NB4 (cell line): ENCODE measurements around the gene KNOP1.

Experiments
- DNase-seq: peaks from one replicate; pipeline ENCODE4 v3.0.0; 2010; ENCODE audit warnings: low read depth
- H3K4me3 ChIP-seq: one replicate; pipeline ENCODE4 v1.5.1; 2011; ENCODE audit warnings: mild to moderate bottlenecking, low read depth, low read length, moderate library complexity
- MYC ChIP-seq: IDR thresholded peaks from 2 replicates; pipeline ENCODE4 v1.6.1; 2011; ENCODE audit warnings: low read depth, low read length
- POLR2A ChIP-seq: IDR thresholded peaks from 2 replicates; pipeline ENCODE4 v1.6.1; 2011; ENCODE audit warnings: mild to moderate bottlenecking; ENCODE audit not compliant: insufficient read length; ENCODE audit errors: extremely low read depth
- TF ChIP-seq, protein P1 (sequence below): IDR thresholded peaks from 2 replicates; pipeline ENCODE4 v1.6.1; 2011; ENCODE audit warnings: low read depth, low read length
- TF ChIP-seq, protein P2 (sequence below): IDR thresholded peaks from one replicate; pipeline ENCODE4 v1.5.1; 2012; ENCODE audit warnings: low read depth, low read length

The KNOP1 gene

DNA sequence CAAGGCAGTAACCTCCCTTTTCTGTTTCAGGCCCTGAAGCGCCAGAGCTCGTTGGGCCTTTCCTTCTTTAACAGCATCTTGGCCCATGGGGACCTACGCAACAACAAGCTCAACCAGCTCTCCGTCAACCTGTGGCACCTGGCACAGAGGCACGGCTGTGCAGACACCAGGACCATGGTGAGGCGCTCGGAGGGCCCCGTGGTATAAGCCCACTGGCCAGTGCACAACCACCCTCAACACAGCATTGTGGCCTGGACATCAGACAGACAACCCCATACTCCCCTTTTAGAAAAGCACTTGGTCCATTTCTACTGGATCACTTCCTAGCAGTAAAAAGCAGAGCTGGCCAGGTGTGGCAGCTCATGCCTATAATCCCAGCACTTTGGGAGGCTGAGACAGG is 18.6 kb downstream of the KNOP1 start:
- DNase-seq = no peak
- no peak overlapping the region for H3K4me3 ChIP-seq
- TF ChIP-seq MYC = no peak
- TF ChIP-seq, protein P1, sequence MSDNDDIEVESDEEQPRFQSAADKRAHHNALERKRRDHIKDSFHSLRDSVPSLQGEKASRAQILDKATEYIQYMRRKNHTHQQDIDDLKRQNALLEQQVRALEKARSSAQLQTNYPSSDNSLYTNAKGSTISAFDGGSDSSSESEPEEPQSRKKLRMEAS = no peak
- no peak for TF ChIP-seq POLR2A
- TF ChIP-seq, protein P2, sequence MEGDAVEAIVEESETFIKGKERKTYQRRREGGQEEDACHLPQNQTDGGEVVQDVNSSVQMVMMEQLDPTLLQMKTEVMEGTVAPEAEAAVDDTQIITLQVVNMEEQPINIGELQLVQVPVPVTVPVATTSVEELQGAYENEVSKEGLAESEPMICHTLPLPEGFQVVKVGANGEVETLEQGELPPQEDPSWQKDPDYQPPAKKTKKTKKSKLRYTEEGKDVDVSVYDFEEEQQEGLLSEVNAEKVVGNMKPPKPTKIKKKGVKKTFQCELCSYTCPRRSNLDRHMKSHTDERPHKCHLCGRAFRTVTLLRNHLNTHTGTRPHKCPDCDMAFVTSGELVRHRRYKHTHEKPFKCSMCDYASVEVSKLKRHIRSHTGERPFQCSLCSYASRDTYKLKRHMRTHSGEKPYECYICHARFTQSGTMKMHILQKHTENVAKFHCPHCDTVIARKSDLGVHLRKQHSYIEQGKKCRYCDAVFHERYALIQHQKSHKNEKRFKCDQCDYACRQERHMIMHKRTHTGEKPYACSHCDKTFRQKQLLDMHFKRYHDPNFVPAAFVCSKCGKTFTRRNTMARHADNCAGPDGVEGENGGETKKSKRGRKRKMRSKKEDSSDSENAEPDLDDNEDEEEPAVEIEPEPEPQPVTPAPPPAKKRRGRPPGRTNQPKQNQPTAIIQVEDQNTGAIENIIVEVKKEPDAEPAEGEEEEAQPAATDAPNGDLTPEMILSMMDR = no peak

DNA sequence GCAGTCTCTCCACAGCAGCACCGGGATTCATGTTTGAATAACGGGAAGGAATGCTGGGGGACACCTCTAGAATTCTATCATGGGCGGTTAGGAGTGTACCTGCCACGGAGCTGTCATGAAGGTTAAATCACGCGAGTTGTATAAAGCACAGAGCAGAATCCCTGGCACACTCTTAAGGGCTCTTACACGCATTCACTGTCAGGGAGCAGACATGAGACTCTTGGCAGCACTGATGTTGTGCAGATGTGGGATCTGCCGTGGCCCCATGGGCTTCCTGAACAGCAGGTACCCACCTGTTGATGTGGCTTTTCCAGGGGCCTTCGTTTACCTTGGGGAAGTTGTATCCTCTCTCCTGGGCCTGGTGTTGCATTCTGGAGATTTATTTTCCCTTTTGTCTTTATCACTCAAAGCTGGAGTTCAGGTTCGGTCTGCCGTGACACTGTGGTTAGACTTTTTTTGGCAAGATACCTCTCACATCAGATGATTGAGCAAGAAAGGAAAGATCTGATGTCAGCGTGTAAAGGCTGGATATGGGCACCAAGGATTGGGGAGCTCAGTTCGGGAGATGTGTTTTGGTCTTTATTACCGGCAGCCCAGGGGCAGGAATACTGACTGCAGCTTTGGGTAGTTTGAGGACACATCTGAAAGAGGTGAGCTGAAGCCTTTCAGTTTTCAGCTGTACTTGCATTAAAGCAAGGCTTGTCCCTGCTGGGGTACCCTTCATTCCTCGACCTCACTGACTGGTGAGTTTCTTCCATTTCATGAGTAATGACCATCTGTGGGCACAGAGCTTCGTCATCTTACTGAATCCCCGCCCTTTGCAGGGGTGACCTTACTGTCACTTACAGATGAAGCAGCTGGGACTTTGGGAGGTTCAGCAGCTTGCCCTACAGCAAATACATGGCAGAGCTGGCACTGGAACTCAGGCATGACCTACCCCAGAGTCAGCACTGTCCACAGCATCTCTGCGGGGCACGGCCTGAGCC is 19.3 kb downstream of the KNOP1 start:
- DNase-seq = no peak
- TF ChIP-seq, protein P1 = no peak
- TF ChIP-seq POLR2A (no peak), MYC (no peak)
- TF ChIP-seq, protein P2 = no peak
- H3K4me3 ChIP-seq = no peak overlapping the region

DNA sequence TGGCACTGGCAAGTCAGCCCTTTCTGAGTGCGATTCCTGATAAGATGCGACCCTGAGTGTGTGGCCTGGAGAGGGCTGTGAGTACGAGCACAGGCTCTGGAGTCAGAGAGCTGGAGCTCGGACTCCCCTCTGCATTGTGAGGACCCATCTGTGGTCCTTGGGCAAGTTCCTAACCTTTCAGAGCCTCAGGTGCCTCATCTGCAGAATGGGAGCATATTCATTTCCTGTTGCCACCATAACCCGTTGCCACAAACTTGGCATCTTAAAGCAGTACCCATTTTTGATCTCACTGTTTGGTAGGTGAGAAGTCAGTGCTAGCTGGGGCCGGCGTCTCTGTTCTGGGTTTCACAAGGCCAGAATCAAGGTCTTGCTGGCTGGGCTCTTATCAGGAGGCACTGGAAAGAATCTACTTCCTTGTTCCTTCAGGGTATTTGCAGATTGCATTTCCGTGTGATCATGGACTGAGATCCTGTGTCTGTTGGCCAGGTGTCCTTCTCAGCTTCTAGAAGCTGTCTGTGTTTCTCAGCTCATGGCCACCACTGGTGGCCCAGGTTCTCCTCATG is 20.2 kb downstream of the KNOP1 start:
- no peak for DNase-seq
- TF ChIP-seq POLR2A (no peak), MYC (no peak)
- TF ChIP-seq, protein P2 = no peak
- TF ChIP-seq, protein P1 = no peak
- H3K4me3 ChIP-seq = no peak overlapping the region

DNA sequence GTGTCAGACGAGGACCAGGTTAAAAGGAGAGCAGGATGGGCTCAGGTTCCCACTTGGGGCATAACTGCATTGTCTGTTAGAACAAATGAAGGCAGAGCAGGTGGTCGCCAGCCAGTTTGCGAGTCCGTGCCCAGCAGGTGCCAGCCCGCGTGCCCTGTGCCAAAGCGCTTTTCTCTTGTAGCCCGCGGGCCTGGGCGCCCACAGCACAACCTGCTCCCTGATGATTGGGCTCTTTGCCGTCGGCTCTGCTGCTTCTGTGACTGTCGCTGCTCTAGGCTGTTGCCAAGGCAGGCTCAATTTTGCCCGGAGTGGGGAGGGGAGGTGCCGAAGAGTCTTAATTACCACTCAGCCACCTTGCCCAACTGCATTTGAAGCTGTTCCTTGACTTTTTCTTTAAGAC is 21.1 kb downstream of the KNOP1 start:
- TF ChIP-seq, protein P2 = no peak
- DNase-seq = no peak
- H3K4me3 ChIP-seq = no peak overlapping the region

DNA sequence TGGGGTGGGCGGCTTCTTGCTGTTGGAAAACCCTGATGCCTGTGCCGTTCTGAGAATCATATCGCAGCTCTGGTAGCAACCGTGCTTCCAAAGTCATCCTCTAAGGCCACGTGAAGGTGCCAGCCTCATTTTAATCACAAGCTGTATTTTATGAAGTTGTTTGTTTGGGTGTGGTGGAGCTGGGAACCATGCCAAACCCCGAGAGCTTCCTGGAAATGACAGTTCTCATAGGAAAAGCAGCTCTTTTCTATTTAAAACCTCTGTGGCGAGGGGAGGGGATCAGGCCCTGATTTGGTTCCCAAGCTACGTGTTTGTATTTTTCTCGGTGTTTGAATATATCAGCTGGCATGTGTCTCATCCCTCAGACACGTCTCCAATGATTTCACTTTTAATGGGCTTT is 21.7 kb downstream of the KNOP1 start:
- no peak for DNase-seq
- TF ChIP-seq, protein P2 = no peak
- TF ChIP-seq MYC = no peak
- TF ChIP-seq POLR2A = no peak
- TF ChIP-seq, protein P1 = no peak
- H3K4me3 ChIP-seq = no peak overlapping the region

DNA sequence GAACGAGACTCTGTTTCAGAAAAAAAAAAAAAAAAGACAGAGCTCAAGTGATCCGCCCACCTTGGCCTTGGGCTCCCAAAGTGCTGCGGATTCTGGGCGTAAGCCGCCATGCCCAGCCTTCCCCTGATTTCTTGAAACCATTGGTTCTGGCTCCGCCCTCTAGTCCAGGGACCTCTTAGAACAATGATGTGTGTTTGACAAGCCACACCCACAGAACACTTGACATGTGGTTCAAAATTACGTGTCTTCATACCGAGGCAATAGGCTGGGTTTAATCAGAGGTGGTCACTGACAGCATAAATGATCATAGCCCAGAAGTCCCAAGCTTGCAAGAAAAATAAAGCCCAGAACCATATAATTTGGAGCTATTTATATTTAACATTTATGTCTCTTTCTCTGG is 23.0 kb downstream of the KNOP1 start:
- H3K4me3 ChIP-seq = no peak overlapping the region
- TF ChIP-seq, protein P1 = no peak
- TF ChIP-seq POLR2A = no peak
- no peak for TF ChIP-seq MYC
- TF ChIP-seq, protein P2 = no peak
- no peak for DNase-seq
